CD4-positive, alpha-beta T cell treated with Interferon alpha-2 for 1 hour (primary cell): ENCODE data around the gene MTCL1.

Experiments used
- DNase-seq, 2 donors: peaks; one replicate each; pipeline ENCODE4 v3.0.0-alpha.2; 2020 to 2022

Gene MTCL1

GRCh38 chr18:8688216-8688800 lies 17.0 kb upstream of the MTCL1 start:
- no peak for DNase-seq

- no peak for DNase-seq
Observed at GRCh38 chr18:8688816-8689215, 16.5 kb upstream of the MTCL1 start.

GRCh38 chr18:8689517-8689916 lies 15.8 kb upstream of the MTCL1 start:
- no peak for DNase-seq

GRCh38 chr18:8694891-8695290 lies 10.5 kb upstream of the MTCL1 start:
- no peak for DNase-seq

- no peak for DNase-seq
Observed at GRCh38 chr18:8695932-8696517, 9.3 kb upstream of the MTCL1 start.

GRCh38 chr18:8696749-8697211 lies 8.6 kb upstream of the MTCL1 start:
- DNase-seq = peak; percentile 65 to 74

GRCh38 chr18:8699126-8699525 lies 6.2 kb upstream of the MTCL1 start:
- no peak for DNase-seq

GRCh38 chr18:8699948-8700347 lies 5.4 kb upstream of the MTCL1 start:
- DNase-seq = no peak

- DNase-seq = no peak
Observed at GRCh38 chr18:8701546-8702118, 3.7 kb upstream of the MTCL1 start.

GRCh38 chr18:8702668-8703067 lies 2.7 kb upstream of the MTCL1 start:
- DNase-seq = no peak

- no peak for DNase-seq
Observed at GRCh38 chr18:8703092-8703709, 2.2 kb upstream of the MTCL1 start.

- no peak for DNase-seq
Observed at GRCh38 chr18:8703781-8704301, 1.5 kb upstream of the MTCL1 start.

- peak; percentile 82 to 89 for DNase-seq
Observed at GRCh38 chr18:8704361-8705237, 757 bp upstream of the MTCL1 start.

GRCh38 chr18:8705961-8706790 lies 820 bp downstream of the MTCL1 start:
- DNase-seq = peak in 1 of 2 donors; percentile 18

GRCh38 chr18:8706791-8707555 lies 1.6 kb downstream of the MTCL1 start:
- DNase-seq = peak in 1 of 2 donors; percentile 14

GRCh38 chr18:8707556-8708300 lies 2.4 kb downstream of the MTCL1 start:
- DNase-seq = no peak

GRCh38 chr18:8708670-8709069 lies 3.3 kb downstream of the MTCL1 start:
- no peak for DNase-seq

- DNase-seq = no peak
Observed at GRCh38 chr18:8709248-8710059, 4.1 kb downstream of the MTCL1 start.

- no peak for DNase-seq
Observed at GRCh38 chr18:8711736-8712135, 6.4 kb downstream of the MTCL1 start.
